DMS53 treated with DMSO at 0.1 percent for 48 hours (cell line): Measurements from ENCODE around the gene TELO2.

Source experiments
- DNase-seq: peaks from one replicate; lab custom pipeline; 2025; ENCODE audit not compliant: unreplicated experiment; lab: John Stamatoyannopoulos, UW

The TELO2 gene

GRCh38 chr16:1492923-1493745 is at the start of gene TELO2:
TELO2 (plus strand) TSS chr16:1493360; CDS start chr16:1494282, 922 bp downstream.
- peak; percentile 54 for DNase-seq

DNA sequence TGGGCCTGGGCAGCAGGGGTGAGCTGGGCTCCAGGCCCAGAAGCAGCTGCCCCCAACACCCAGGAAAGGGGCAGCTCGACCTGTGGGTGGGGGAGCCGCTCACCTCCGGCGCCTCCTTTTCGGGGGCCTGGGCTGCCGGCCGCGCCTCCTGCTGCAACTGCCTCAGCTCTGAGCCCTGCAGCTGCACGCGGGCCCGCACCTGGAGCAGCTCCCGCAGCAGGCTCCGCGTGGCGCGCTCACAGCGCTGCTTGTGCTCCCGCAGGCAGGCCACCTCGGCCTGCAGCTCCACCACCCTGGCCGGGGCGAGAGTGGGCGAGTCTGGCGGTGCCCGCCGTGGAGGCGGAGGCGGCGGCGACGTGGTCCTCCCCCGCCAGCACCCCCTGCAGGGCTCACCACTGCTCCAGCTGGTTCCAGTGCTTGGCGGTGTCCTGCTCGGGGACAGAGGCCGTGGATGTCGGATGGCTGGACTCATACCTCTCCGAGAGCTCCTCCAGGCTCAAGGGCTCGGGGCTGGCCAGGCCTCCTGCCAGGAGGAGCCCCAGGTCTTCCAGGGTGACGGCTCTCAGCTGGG is 49.7 kb upstream of the TELO2 start:
- DNase-seq = no peak

DNA sequence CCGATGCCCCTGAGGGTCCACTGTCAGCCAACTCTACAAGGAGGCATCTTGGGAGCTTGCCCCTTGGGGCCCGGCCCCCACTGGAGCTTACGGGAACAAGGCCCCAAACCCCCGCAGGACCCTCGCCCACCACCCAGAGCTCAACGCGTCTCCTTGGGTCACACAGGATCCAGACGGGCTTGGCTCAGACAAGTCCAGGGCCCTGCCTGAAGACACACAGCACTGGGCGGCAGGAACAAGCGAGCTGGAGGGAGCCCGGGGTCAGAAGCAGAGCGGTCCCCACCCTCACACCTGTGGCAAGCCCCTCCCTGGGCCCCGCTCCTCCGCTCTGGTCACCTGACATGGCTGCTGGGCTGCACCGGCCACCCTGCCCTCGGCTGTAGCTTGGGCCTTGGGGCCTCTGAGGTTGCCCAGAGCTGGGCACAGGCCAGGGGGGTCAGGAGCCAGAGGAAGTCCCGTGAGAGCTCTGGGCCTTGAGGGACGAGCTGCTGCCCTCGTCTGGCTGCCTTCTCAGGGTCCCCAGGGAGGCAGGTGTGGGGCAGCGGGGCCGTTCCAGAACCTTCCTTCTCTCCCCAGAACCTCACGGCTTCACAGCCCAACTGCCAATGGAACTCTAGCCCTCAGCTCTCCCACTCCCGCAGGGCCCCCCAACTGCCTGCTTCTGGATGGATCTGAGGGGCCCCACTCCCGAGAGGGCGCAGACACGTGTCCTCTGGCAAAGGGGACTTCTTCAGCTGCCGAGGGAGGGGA is 49.0 kb upstream of the TELO2 start, which contains the start of gene CCDC154:
TSS of gene CCDC154 (minus strand) at position 577 of the 750 bp plus-strand sequence. CDS start at position 343, 234 bp downstream.
- no peak for DNase-seq

DNA sequence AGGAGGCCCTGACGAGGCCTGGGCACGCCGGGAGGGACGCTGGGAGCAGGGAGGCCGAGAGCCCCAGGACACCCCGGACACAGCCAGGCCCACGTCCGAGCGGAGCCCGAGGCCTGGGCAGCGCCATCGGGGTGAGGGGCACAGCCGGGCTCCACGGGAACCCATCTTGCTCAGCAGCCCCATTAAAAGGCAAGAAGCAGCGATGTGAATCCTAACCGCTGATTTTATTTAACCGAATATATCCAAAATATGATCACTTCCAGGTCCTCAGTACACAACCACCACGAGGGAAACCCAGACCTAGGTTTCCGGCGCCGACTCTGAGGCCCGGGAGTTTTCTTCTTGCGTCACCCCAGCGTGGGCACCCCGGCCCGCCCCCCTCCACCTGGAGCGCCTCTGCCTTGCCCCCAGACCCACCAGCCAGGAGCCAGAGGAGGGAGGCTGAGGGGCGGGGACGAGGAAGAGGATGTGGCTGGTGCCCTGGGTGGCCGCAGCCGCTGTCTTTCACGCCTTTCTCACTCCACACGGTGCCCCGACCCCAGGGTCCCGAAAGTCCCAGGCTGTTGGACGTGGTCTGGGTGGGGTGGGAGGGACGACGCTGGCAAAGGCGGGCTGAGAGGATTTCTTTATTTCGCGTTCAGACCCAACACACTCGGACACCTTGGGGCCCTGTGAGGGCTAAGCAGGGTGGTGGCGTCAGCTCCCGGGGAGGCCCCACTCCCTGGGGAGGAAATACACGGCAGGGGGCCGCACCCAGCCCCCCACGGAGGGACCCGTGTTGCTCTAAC is 48.2 kb upstream of the TELO2 start:
- no peak for DNase-seq

GRCh38 chr16:1445518-1446203 is 47.5 kb upstream of the TELO2 start:
- no peak for DNase-seq

GRCh38 chr16:1446296-1447080 is 46.7 kb upstream of the TELO2 start:
- no peak for DNase-seq

GRCh38 chr16:1447965-1448364 is 45.2 kb upstream of the TELO2 start:
- DNase-seq = no peak

DNA sequence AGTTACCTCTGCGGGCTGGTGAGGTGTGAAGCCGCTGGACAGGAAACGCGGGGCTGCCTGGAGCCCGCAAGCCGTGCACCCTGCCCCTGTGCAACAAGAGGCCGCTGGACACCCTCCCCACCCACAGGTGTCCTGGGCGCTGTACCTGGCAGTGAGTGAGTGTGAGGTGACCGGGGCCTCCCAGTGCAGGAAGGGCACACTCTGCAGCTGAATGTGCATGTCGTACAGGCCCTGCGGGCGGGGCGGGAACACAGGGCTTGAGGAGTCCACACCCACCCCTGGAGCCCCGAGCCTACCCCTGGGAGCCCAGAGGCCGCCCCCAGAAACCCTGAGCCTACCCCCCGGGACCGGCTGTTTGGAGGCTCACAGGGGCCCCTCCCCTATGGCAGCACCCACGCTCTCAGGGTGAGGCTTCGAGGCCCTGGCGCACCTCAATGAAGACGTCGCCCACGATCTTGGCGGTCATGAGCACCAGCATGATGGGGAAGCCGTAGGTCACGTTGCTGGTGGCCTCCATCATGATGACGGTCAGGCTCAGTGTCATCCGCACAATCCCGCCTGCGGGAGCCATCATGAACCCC is 44.5 kb upstream of the TELO2 start:
- no peak for DNase-seq

DNA sequence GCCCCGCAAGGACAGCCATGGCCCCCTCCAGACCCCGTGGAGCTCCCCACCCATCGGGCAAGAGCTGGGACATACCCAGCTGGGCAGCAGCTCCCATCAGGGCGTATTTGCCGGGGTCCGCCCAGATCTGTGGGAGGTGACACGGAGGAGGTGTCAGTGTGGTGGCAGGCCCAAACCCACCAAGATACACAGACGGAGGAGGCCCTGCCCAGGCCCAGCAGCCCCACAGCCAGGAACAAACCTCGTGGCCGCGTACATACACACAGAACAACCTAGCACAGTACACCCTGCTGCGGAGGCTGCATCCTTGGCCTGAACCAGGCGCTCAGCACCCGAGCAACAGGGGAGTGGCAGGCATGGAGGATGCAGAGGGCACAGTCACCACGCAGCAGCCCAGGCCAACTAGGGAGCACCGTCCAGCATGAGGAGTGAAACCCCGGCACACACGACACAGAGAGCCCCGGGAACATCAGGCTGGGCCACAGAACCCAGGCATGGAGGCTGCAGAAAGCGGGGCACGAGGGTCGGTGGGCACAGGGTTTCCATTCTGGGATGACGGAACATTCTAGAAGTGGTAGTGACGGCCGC is 43.9 kb upstream of the TELO2 start:
- DNase-seq = no peak

GRCh38 chr16:1450218-1450617 is 42.9 kb upstream of the TELO2 start:
- no peak for DNase-seq

- DNase-seq = no peak
Observed at GRCh38 chr16:1450841-1451240, 42.3 kb upstream of the TELO2 start.

DNA sequence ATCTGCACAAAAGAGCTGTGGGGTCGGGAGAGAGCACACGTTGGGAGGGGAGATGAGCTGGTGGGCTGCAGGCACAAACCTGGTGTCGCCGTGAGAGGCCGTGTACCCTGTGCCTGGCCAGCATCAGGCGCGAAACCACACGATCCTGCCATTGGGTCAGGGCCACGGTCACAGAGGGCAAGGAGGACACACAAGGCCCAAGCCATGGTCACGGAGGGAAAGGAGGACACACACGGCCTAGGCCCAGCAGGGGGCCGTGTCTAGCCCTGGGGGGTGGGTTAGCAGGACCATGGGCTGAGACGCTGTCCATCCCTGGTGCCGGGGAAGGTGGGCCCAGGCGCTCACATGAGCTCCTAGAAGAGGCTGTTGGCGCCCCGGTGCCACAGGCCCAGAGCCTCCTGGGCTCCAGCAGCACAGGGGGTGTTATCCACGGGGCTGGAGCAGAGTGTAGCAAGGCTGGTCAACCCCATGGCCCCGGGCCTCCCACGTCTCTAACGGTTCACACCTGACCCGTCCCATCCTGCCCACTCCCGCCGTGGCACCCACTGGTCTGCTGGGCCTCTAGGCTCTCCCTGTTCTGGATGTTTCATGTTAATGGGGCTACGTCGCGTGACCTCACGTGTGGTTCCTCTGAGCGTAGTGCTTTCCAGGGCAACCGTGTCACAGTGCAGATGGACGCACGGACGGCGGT is 41.3 kb upstream of the TELO2 start:
- no peak for DNase-seq

DNA sequence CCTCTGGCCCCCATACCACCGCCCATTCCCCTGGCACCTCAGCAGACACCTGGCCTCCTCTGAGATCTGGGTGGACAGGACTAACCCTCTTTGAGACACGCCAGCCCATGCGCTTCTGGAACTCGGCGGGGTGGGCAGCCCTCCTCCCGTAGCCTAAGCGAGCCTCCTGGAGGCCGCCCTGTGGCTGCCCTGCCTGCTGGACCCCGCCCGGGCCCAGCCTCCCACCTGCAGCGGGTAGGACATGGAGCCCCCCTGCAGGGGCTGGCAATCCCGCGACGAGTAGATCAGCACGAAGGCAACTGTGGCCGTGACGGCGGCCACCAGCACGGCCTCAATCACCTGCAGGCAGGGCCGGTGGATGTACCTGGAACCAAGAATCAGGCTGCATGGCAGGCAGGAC is 40.6 kb upstream of the TELO2 start:
- no peak for DNase-seq

DNA sequence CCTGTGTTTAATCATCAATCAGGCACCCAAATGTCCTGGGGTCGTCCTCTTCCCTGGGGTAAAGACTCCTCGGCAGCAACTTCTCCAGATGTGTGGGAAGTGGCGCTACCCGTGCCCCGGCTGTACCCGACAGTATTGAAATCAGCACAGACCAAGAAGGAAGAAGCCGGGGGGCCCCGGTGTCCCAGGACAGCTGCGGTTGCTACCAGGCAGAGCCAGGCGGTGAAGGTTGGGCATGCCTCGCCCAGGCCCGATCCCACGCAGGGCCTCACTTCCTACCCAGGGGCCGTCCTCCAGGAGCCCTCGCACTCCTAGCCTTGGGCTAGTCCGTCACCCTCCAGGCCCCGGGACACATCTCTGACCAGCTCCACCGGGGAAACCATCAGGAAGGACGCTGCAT is 39.8 kb upstream of the TELO2 start:
- DNase-seq = no peak

DNA sequence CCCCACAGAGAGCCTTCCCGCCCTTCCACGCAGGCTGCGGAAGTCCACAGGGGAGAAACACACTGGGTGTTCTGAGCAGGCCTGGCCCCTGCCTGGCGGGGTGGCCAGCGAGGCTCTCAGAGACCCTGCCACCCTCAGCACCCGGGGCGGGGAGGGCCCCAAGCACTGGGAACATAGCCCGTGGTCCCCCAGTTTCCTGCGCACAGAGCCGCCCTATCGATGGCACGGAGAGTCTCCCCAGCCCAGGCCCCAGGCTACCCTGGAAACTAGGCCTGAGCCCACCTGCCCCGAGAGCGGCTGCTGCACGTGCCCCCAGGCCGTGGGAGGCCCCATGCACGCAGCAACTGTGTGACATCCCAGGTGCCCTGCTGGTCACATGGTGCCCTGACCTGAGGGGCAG is 38.6 kb upstream of the TELO2 start:
- no peak for DNase-seq

- DNase-seq = no peak
Observed at GRCh38 chr16:1455190-1456171, 37.7 kb upstream of the TELO2 start.

DNA sequence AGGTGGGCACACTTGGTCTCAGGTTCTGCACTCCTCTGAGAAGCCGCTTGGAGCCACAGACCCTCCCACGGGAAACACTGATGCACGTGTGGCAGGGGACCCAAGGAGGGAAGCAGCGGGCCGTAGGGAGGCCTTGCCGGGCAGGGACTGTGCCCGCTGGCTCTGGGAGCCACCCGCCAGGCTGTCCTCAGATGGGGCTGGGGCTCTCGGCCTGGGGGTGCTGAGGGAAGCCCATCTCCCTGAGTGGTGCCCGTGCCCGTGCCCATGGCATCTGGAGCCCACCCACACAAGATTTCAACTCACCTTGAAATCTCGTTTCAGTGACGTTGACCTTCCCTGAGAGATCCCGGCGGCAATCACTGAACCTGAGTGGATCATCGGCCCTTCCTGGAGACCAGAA is 36.2 kb upstream of the TELO2 start:
- DNase-seq = no peak
